Fibroblast of pulmonary artery (primary cell): ENCODE results near the gene CTSE.

Experiments
- DNase-seq: peaks from one replicate; pipeline ENCODE4 v3.0.0-alpha.2; 2010; ENCODE audit warnings: low read depth
- H3K4me3 ChIP-seq: replicated peaks from 2 replicates; pipeline ENCODE4 v1.5.1; 2011; ENCODE audit warnings: low read depth, mild to moderate bottlenecking, control low read depth, low read length, moderate library complexity
- CTCF ChIP-seq: IDR thresholded peaks from 2 replicates; pipeline ENCODE4 v1.5.1; 2011; ENCODE audit warnings: mild to moderate bottlenecking, control low read depth, low read length, inconsistent platforms; ENCODE audit errors: missing control alignments

Gene CTSE

GRCh38 chr1:206030191-206030590 is 6.5 kb upstream of the CTSE start:
- DNase-seq = no peak
- no peak overlapping the region for H3K4me3 ChIP-seq
- TF ChIP-seq CTCF = no peak

GRCh38 chr1:206029484-206029883 is 5.8 kb upstream of the CTSE start:
- DNase-seq = peak; percentile 73
- no peak overlapping the region for H3K4me3 ChIP-seq
- no peak for TF ChIP-seq CTCF

GRCh38 chr1:206025283-206025820 is 1.7 kb upstream of the CTSE start:
- no peak for TF ChIP-seq CTCF
- no peak overlapping the region for H3K4me3 ChIP-seq
- DNase-seq = no peak

- H3K4me3 ChIP-seq = no peak overlapping the region
- TF ChIP-seq CTCF = no peak
- no peak for DNase-seq
Observed at GRCh38 chr1:206022766-206023165, 929 bp downstream of the CTSE start.

GRCh38 chr1:206021626-206022365 is 1.9 kb downstream of the CTSE start:
- DNase-seq = peak; percentile 55
- no peak overlapping the region for H3K4me3 ChIP-seq
- no peak for TF ChIP-seq CTCF

GRCh38 chr1:206021008-206021625 is 2.6 kb downstream of the CTSE start:
- no peak for TF ChIP-seq CTCF
- no peak overlapping the region for H3K4me3 ChIP-seq

More at GRCh38 chr1:206021008-206021625, 2.6 kb downstream of the CTSE start:
- DNase-seq = no peak
